ENCODE measurements around the gene SHISAL1.

DNA sequence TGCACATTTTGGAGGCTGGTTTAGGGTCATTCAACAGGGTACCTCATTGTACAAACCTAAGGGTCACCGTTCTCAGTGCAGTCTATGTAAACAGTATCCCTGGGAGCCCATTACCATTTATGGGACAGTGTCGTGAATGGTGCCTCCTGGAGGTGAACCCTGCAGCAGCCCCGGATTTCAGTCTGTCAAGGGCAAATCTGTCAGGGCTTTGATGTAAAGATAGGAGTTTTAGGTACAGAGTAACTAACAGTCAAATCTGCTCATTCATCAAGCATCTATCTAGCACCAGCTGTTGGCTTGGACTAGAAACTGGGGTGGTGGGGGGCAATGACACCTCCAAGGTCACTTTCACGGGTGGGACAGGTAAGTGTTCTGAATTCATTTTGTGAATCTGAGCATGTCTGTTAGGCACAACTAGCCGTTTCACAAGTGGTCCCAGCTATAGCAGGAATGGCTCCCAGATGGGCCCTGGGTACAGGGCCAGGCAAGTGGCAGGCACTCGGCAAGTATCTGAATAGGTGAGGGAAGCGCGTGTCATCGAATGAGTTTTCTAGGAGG, 68.4 kb downstream of the SHISAL1 start:
- no peak for TF ChIP-seq CTCF (IDR thresholded peaks at IDR 0.05; ENCODE audit: low read depth, low read length)
- no peak for TF ChIP-seq EZH2phosphoT487 (IDR thresholded peaks at IDR 0.05; ENCODE audit: low read depth)

Measured in OCI-LY3 (cell line).